Measurements from ENCODE around the gene LRRC36. TPM values are rescaled to one million over a fixed set of nuclear protein-coding genes. Genes with fewer than 3 reads are reported as not detected.

LRRC36 gene
- total RNA-seq, 4 donors from 2014 or later, result 5.1 TPM; not detected in 3

- Histone ChIP-seq H3K9me3 (no peaks in the 10 kb centered on the region), H3K36me3 (no peaks in the 10 kb centered on the region), H3K4me1 (peaks cover 0 to 7% (median 2%) of the 10 kb centered on the region in 4 donors), H3K4me3 (no peak overlapping the region), H3K27ac (peak overlapping the region in 3 of 4 donors; percentile 12 to 55 (median 33)), H3K27me3 (no peaks in the 10 kb centered on the region)
- TF ChIP-seq CTCF (IDR thresholded peaks at IDR 0.05), result no peak
- no peak for TF ChIP-seq POLR2A (IDR thresholded peaks at IDR 0.05)
- no peak for DNase-seq
These were observed 79.7 kb downstream of the LRRC36 start for GRCh38 chr16:67406111-67406971.

GRCh38 chr16:67407176-67407787, 80.7 kb downstream of the LRRC36 start:
- Histone ChIP-seq H3K36me3 (no peaks in the 10 kb centered on the region), H3K9me3 (no peaks in the 10 kb centered on the region), H3K27ac (peak overlapping the region in 2 of 4 donors; percentile 33 to 55), H3K4me1 (peaks cover 0 to 7% (median 2%) of the 10 kb centered on the region in 4 donors), H3K4me3 (no peak overlapping the region), H3K27me3 (no peaks in the 10 kb centered on the region)
- DNase-seq, result no peak
- TF ChIP-seq POLR2A (IDR thresholded peaks at IDR 0.05) (no peak), CTCF (IDR thresholded peaks at IDR 0.05) (no peak)

GRCh38 chr16:67407788-67408452, 81.3 kb downstream of the LRRC36 start:
- Histone ChIP-seq H3K4me1 (peaks cover 0 to 7% (median 2%) of the 10 kb centered on the region in 4 donors), H3K9me3 (no peaks in the 10 kb centered on the region), H3K27me3 (no peaks in the 10 kb centered on the region), H3K36me3 (no peaks in the 10 kb centered on the region), H3K27ac (no peak overlapping the region), H3K4me3 (no peak overlapping the region)
- DNase-seq, result no peak
- TF ChIP-seq CTCF (IDR thresholded peaks at IDR 0.05) (no peak), POLR2A (IDR thresholded peaks at IDR 0.05) (no peak)

GRCh38 chr16:67409631-67410030, 83.0 kb downstream of the LRRC36 start:
- Histone ChIP-seq H3K4me1 (peaks cover 0 to 8% (median 0%) of the 10 kb centered on the region in 4 donors), H3K27me3 (no peaks in the 10 kb centered on the region), H3K36me3 (no peaks in the 10 kb centered on the region), H3K4me3 (no peak overlapping the region), H3K27ac (no peak overlapping the region), H3K9me3 (no peaks in the 10 kb centered on the region)
- DNase-seq, result no peak
- TF ChIP-seq CTCF (IDR thresholded peaks at IDR 0.05) (no peak), POLR2A (IDR thresholded peaks at IDR 0.05) (no peak)

- no peaks in the 10 kb centered on the region for H3K27me3 ChIP-seq
- H3K27ac ChIP-seq, result no peak overlapping the region
- no peak for TF ChIP-seq CTCF (IDR thresholded peaks at IDR 0.05)
- no peak for TF ChIP-seq POLR2A (IDR thresholded peaks at IDR 0.05)
- no peaks in the 10 kb centered on the region for H3K36me3 ChIP-seq
- DNase-seq, result no peak
- H3K4me1 ChIP-seq, result peaks cover 3 to 17% (median 5%) of the 10 kb centered on the region in 4 donors
- H3K4me3 ChIP-seq, result no peak overlapping the region
- no peaks in the 10 kb centered on the region for H3K9me3 ChIP-seq
These were observed 84.7 kb downstream of the LRRC36 start for GRCh38 chr16:67411339-67411738.
